SK-N-SH treated with all-trans-retinoic acid at 6 μM for 48 hours (cell line): ENCODE results near the gene SUPT3H.

Experiments used
- BACH2 ChIP-seq: fragments of 250-450 bp; sonication (Bioruptor Pico); IDR thresholded peaks from 2 replicates; pipeline ENCODE4 v1.9.0; 2021; ENCODE audit warnings: mild to moderate bottlenecking, borderline replicate concordance
- GLIS3 ChIP-seq: fragments of 250-450 bp; sonication (Bioruptor Pico); IDR thresholded peaks from 2 replicates; pipeline ENCODE4 v1.5.0; 2020; ENCODE audit warnings: mild to moderate bottlenecking, moderate library complexity
- ISL1 ChIP-seq: fragments of 250-450 bp; sonication (Bioruptor Pico); IDR thresholded peaks from 2 replicates; pipeline ENCODE4 v2.1.2; 2022; ENCODE audit warnings: mild to moderate bottlenecking, moderate library complexity
- PPARA ChIP-seq: fragments of 250-450 bp; sonication (Bioruptor Pico); IDR thresholded peaks from 2 replicates; pipeline ENCODE4 v1.5.0; 2020; ENCODE audit warnings: mild to moderate bottlenecking, borderline replicate concordance
- TCF4 ChIP-seq: fragments of 250-450 bp; sonication (Bioruptor Pico); IDR thresholded peaks from 2 replicates; pipeline ENCODE4 v1.8.0; 2021; ENCODE audit warnings: mild to moderate bottlenecking, moderate library complexity, borderline replicate concordance
- TOX ChIP-seq: fragments of 250-450 bp; sonication (Bioruptor Pico); IDR thresholded peaks from 2 replicates; pipeline ENCODE4 v1.8.0; 2021; ENCODE audit warnings: mild to moderate bottlenecking, moderate library complexity, borderline replicate concordance
- ZC3H10 ChIP-seq: fragments of 250-450 bp; sonication (Bioruptor Pico); IDR thresholded peaks from 2 replicates; pipeline ENCODE4 v1.5.1; 2021; ENCODE audit warnings: mild to moderate bottlenecking, moderate library complexity
- ZFP30 ChIP-seq: fragments of 450-650 bp; formaldehyde crosslinking; IDR thresholded peaks from 2 replicates; pipeline ENCODE4 v1.5.0; 2022; ENCODE audit warnings: mild to moderate bottlenecking, moderate library complexity
- ZNF8 ChIP-seq: fragments of 450-650 bp; formaldehyde crosslinking; IDR thresholded peaks from 2 replicates; pipeline ENCODE4 v1.5.0; 2020; ENCODE audit warnings: mild to moderate bottlenecking, moderate library complexity
- TF ChIP-seq, protein P1 (sequence below): fragments of 250-450 bp; sonication (Bioruptor Pico); IDR thresholded peaks from 2 replicates; pipeline ENCODE4 v1.8.0; 2020; ENCODE audit warnings: mild to moderate bottlenecking, moderate library complexity, borderline replicate concordance
- TF ChIP-seq, protein P2 (sequence below): fragments of 250-450 bp; sonication (Bioruptor Pico); IDR thresholded peaks from 2 replicates; pipeline ENCODE4 v1.5.1; 2020; ENCODE audit warnings: low read depth, mild to moderate bottlenecking, moderate library complexity

DNA sequence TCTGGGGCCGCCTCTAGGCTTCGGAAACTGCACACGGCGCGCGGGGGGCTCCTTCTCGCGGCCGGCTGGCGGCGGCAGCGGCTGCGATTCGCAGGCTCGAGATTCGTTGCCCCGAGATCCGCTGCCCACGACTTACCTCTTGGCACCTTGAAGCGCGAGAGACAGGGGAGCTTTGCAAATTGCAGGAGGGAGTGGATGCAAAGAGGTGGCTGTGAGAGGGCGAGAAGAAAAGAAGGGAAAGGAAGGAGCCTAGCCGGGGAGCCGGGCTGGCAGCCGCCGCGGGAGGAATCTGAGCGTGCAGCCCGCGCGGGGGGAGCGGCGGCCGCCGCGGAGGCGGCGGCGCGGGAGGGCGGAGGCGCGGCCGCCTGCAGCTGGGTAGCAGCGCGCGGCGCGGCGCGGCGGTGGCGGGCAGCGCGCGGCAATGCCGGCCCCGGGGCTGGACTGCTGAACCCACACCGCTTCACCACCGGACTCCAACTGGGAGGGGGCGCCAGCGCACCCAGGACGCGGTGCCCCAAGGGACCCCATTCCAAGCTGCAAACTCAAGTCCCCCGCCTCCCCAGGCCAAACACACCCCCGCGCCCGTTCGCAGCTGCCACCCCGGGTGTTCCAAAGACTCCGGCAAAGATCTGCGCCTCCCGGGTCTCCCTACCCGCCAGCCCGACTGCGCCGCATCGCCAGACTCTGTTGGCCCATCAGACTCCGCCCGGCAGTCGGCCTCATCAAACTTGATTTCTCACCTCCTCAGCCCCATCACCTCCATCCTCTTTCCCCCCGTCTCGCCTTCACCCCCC lies 44.2 kb upstream of the SUPT3H start:
- TF ChIP-seq, protein P1, sequence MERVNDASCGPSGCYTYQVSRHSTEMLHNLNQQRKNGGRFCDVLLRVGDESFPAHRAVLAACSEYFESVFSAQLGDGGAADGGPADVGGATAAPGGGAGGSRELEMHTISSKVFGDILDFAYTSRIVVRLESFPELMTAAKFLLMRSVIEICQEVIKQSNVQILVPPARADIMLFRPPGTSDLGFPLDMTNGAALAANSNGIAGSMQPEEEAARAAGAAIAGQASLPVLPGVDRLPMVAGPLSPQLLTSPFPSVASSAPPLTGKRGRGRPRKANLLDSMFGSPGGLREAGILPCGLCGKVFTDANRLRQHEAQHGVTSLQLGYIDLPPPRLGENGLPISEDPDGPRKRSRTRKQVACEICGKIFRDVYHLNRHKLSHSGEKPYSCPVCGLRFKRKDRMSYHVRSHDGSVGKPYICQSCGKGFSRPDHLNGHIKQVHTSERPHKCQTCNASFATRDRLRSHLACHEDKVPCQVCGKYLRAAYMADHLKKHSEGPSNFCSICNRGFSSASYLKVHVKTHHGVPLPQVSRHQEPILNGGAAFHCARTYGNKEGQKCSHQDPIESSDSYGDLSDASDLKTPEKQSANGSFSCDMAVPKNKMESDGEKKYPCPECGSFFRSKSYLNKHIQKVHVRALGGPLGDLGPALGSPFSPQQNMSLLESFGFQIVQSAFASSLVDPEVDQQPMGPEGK (CRISPR knock-in tag), result no peak
- no peak for TF ChIP-seq BACH2 (CRISPR knock-in tag)
- TF ChIP-seq GLIS3 (CRISPR knock-in tag), result no peak
- TF ChIP-seq, protein P2, sequence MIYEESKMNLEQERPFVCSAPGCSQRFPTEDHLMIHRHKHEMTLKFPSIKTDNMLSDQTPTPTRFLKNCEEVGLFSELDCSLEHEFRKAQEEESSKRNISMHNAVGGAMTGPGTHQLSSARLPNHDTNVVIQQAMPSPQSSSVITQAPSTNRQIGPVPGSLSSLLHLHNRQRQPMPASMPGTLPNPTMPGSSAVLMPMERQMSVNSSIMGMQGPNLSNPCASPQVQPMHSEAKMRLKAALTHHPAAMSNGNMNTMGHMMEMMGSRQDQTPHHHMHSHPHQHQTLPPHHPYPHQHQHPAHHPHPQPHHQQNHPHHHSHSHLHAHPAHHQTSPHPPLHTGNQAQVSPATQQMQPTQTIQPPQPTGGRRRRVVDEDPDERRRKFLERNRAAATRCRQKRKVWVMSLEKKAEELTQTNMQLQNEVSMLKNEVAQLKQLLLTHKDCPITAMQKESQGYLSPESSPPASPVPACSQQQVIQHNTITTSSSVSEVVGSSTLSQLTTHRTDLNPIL (CRISPR knock-in tag), result no peak
- TF ChIP-seq PPARA (CRISPR knock-in tag), result no peak
- no peak for TF ChIP-seq ZFP30 (CRISPR knock-in tag)
- no peak for TF ChIP-seq ISL1 (CRISPR knock-in tag)
- no peak for TF ChIP-seq ZC3H10 (CRISPR knock-in tag)
- TF ChIP-seq TOX (CRISPR knock-in tag), result no peak
- TF ChIP-seq TCF4, result no peak
- TF ChIP-seq ZNF8 (CRISPR knock-in tag), result no peak
